HG03439 (cell line): ENCODE measurements around the gene VWCE.

Experiments used
- ATAC-seq: cut with Tn5 transposase; IDR thresholded peaks from one replicate; pipeline ENCODE4 v1.9.1; 2021; ENCODE audit warnings: mild to moderate bottlenecking, moderate library complexity; ENCODE audit not compliant: unreplicated experiment

The VWCE gene

GRCh38 chr11:61294717-61295595, at the start of gene VWCE:
VWCE (minus strand) TSS chr11:61295316; CDS start chr11:61295037, 279 bp downstream.
- ATAC-seq: peak; percentile 64

- no peak for ATAC-seq
These were observed 49.0 kb upstream of the VWCE start for GRCh38 chr11:61343792-61344745.

DNA sequence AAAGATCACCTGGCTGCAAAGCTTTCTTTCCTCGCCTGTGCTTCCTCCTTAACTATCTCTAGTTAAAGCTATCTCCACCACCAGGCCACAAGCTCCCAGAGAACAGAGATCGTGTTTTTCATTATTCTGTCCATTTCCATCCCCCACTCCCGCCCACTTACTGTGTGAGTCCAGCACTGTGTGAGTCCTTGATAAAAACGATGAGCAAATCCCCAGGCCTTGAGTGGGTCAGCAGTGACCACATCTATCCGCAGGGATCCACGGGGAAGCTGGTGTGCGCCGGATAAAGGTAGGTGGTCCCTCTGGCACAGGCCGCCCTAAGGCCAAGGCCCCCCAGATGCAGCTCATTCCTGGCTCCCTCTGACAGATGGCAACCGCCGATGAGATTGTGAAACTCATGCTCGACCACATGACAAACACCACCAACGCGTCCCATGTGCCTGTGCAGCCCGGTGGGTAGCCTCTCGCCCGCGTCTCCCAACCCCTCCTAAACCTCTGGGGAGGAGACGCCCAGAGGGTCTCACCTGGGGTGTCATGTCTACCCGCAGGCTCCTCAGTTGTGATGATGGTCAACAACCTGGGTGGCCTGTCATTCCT, 47.2 kb upstream of the VWCE start:
- no peak for ATAC-seq

- ATAC-seq: no peak
These were observed 46.6 kb upstream of the VWCE start for GRCh38 chr11:61341706-61342105.

- no peak for ATAC-seq
These were observed 45.9 kb upstream of the VWCE start for GRCh38 chr11:61340979-61341378.

DNA sequence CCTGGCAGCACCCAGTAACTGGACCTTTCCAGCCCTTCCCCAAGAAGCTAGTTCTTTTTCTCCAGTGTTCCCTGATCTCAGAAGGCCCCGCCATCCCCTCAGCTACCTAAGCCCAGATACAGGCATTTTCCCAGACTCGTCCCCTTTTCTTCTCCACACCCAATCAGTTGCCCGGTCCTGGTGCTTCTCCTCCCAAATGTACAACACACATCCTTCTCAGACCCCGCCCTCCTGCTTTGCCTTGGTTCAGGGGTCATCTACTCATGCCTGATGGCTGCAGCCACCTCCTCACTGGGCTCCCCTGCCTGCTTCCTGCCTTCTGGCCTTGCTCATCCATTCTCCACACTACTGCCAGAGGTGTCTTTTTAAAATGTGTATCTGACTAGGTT, 44.4 kb upstream of the VWCE start:
- ATAC-seq: no peak

GRCh38 chr11:61338783-61339489, 43.8 kb upstream of the VWCE start:
- ATAC-seq: no peak

- ATAC-seq: no peak
These were observed 42.8 kb upstream of the VWCE start for GRCh38 chr11:61337706-61338470.

DNA sequence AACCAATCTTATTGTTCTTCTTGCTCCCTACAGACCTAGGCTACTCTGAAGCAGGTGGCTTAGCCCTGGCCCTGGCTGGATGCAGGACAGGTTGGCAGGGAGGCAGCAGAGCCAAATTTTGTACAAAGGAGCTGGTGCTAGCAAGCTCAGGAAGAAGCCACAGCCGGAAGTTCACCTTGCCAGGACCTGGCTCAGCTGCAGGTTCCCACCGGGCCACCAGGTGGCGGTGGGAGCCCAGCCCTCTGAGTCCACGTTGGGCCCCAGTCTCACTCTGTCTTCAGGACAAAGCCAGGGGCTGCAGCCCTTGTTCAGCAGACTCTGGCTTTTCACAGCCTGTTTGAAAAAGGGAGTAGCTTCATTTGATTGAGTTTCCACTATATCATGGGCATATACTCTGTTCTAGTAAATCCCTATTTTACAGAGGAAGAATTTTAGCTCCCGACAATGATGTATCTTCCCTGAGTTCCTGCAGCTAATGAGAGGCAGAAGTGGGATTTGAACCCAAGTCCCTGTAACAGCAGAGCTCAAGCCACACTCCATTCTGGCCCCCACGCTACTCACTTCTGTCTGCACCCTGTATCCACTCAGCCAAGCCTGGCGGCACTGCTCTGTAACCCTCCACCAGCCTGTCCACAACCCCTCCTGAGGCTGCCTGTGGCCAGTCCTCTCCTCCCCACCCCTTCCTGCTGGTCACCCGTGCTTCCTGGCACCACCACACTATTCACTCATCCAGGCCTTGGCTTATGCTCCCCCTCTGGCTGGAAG, 41.2 kb upstream of the VWCE start:
- ATAC-seq: peak; percentile 42

DNA sequence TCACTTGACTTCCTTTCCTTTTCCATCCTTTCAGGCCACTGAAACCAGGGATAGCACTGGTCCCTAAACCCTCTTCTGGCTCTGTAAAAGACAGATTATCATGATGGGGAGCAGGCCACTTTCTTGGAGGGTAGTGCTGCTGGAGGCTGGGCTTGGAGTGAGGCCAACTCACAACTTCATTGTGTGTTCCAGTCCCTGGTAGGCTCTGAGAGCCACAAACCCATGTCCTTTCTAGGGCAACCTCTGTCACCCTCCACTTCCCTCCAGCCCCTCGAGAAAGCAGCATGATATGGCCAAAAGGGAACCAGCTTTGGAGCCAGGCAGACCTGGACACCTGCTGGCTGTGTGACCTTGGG, 40.2 kb upstream of the VWCE start:
- ATAC-seq: no peak

- ATAC-seq: no peak
These were observed 39.6 kb upstream of the VWCE start for GRCh38 chr11:61334434-61335354.

DNA sequence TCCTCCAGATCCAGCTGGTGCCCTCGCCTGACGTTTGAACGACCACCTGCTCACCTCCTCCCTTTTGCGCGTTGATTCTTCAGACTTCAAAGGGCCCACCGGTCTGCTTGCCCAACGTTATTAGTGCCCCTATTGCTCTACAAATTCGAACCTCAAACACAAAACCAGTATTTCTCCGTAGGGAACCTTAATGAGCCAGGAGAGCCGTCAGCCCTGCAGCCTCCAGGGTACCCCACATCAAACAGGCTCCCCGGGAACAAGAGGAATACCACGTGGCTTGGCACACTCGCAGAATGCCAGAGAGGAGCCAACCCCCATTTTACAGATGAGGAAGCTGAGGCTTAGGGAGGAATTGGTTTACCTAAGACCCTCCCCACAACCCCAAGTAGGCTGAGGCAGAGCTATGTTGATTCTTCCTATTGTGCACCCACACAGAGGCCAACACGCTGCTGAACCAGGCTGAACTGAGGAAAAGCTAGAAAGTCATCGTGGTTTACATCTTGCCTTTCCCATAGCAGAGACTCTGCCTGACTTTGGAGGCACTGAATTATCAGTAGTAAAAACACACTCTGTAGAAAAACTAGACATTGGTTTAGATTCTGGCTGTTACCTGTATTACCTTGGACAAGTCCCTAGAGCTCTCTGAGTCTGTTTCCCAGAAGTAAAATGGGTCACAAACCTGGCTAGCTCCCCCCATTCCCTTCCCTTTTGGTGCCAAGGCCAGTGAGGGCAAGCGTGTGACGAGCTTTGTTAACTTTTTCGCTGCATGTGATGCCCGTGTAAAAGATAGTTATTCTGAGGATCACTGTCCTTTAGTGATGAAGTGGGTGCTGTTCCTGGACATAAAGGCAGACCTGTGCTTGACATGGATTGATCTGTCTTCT, 38.7 kb upstream of the VWCE start:
- ATAC-seq: peak; percentile 4

- peak; percentile 85 for ATAC-seq
These were observed 37.9 kb upstream of the VWCE start, which contains the start of the genes DDB1 and TKFC for GRCh38 chr11:61332797-61333549. DDB1 (minus strand) TSS chr11:61333105; CDS start chr11:61332968, 137 bp downstream. TKFC (plus strand) TSS chr11:61333228; CDS start chr11:61334729, 1,501 bp downstream.

DNA sequence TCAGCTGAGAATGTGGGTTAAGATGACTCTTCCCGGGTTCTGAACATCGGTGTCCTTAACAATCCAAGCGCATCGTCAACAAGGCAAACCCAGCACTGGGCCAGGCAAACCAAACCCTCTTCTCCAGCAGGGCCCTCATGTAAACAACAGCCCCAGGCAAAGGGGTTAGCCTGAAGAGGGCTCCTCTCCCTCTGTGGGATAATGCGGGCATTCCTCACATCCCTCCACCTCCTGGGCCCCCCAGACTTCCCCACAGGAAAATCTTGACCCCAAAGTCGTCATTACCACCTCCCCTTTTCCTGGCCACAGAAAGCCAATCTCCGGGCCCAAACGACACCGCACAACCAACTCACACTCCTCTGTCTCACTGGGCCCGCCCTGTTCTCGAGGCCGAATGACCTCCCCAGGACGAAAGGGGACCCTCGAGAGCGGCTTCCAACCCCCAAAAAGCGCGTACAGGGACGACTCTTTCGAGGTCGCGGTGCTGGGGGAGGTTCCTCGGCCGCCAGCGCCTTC, 37.2 kb upstream of the VWCE start:
- peak; percentile 11 for ATAC-seq

DNA sequence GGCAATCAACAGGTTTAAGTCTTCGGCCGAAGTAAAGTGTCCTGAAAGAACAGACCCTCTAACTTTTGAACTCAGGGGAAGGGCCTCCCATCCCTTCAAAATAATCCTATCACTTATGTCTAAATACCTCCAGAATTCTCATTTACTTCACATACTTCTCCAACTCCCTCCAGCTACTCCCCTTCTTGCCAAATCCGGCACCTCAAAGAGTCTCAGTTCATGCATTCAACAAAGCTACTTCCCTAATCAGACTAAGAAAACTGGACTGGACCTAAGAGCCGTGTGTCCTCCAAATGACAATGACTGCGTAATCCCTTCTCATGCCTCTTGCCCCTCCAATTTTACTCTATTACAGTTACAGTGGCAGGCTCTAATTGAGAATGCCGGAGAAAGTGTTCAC, 36.5 kb upstream of the VWCE start:
- ATAC-seq: no peak

GRCh38 chr11:61329871-61330270, 34.8 kb upstream of the VWCE start:
- ATAC-seq: no peak
